ENCODE results near the gene CD160.
"Not testable (repeated sequence)": the region's sequence is repeated elsewhere in the genome, so short reads cannot be mapped to it uniquely, and the experiment has no call there.

The CD160 gene, protein sequence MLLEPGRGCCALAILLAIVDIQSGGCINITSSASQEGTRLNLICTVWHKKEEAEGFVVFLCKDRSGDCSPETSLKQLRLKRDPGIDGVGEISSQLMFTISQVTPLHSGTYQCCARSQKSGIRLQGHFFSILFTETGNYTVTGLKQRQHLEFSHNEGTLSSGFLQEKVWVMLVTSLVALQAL

DNA sequence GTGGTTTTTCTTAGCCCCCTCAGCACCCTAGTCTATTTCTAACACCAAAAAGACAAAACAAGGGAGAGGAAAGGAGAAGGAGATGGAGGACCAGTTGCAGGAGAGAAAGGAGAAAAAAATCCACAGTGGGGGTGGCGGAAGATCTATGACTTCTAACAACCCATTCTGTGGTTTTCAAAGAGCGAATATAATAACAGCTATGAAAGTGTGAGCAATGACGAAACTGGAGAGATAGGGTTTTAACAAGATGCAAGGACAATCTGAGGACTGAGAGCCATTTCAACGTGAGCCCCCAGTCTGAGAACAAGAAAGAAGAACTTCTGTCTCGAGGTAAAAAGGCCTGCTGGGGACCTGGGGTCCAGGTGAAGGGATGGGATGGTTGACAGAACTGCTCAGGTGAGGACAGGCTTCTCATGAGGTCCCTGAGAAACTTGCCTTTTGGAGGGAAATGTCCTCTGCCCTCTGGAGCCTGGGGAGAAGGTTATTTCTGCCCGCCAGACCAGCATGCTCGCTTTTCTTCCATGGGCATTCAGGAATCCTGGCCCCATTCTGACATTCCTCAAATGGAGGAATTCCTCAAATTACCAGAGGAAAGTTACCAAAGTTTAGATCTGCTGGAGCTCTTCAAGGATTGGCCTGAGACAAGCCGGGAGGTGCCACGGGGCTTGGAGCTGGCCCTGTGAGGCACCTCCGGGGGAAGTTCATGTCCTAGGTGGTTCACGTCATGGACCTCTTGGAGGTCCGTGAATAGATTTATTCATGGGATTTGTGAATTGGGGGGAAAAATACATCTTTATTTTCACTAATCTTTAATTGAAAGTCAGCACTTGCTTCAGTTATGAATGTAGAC is at the start of gene CD160:
CD160 (plus strand) TSS at position 270 of the 850 bp plus-strand sequence. CDS start 8,829 bp downstream, outside the sequence.
- no peaks in the 10 kb centered on the region for H3K36me3 ChIP-seq
- TF ChIP-seq, protein P1, sequence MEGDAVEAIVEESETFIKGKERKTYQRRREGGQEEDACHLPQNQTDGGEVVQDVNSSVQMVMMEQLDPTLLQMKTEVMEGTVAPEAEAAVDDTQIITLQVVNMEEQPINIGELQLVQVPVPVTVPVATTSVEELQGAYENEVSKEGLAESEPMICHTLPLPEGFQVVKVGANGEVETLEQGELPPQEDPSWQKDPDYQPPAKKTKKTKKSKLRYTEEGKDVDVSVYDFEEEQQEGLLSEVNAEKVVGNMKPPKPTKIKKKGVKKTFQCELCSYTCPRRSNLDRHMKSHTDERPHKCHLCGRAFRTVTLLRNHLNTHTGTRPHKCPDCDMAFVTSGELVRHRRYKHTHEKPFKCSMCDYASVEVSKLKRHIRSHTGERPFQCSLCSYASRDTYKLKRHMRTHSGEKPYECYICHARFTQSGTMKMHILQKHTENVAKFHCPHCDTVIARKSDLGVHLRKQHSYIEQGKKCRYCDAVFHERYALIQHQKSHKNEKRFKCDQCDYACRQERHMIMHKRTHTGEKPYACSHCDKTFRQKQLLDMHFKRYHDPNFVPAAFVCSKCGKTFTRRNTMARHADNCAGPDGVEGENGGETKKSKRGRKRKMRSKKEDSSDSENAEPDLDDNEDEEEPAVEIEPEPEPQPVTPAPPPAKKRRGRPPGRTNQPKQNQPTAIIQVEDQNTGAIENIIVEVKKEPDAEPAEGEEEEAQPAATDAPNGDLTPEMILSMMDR (IDR thresholded peaks at IDR 0.05), result no peak
- H3K27ac ChIP-seq, result no peak within 1 kb of the TSS
- H3K4me1 ChIP-seq, result peaks cover 0 to 16% (median 10%) of the 10 kb centered on the region in 4 donors
- no peak within 1 kb of the TSS for H3K4me3 ChIP-seq
- H3K27me3 ChIP-seq, result no peaks in the 10 kb centered on the region
- DNase-seq, result no peak
- intact Hi-C loops (cut with DNase I; ENCODE audit: low total_unique reads), result no loop called here
- no peaks in the 10 kb centered on the region for H3K9me3 ChIP-seq

DNA sequence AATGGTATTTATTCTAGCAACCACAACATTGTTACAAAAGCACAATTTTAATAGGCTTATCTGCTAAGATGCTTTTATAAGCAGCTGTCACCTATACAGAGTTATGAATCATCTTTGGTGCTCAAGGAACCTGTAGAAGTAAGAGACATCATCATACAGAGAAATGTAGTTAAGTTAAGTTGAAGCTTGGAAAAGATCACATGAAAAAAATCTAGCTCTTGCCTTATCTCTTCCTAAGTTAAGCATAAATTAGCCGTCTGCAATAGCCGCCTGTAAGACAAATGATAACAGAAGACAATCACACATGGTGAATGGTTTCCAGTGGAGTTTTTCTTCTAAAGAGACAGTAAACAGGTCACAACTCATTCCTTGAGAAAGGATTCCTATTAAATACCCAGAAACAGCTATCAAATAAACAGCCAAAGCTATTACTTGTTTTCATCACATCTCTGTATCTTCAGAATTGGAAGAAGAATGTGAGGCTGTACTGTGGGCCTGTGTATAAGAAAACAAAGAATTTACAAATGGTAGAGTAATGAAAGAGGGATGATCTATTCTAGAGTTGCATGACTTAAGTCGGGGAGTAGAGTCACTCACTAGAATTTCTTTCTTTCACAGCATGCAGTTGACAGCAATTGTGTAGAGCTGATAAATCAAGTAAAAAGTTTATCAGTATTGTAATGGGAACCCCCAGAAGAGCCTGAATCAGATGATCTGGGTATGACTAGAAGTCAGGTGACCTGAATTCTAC is 48.1 kb upstream of the CD160 start:
- H3K27ac ChIP-seq; H3K27me3 ChIP-seq; H3K9me3 ChIP-seq; DNase-seq; H3K36me3 ChIP-seq; H3K4me1 ChIP-seq; intact Hi-C loops (cut with DNase I; ENCODE audit: low total_unique reads); H3K4me3 ChIP-seq: not testable (repeated sequence)

DNA sequence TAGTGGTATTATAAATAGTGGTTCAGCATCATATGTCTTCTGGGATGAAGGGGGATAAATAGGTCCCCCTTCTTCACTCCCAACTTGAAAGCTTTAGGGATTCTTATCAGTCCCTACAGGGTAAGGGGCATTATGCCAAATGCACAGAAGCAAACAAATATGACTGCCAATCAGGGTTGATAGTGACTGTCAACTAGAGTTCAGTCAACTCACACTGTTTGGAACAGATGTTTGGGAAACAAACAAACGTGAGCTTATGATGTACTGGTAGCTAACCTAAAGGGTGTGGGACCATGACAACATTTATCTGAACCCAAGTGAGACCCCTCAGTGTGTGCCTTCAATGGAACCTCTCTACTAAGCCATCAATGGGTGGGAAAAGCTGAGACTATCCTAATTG is 46.1 kb upstream of the CD160 start:
- DNase-seq; H3K4me1 ChIP-seq; H3K27ac ChIP-seq; H3K4me3 ChIP-seq; H3K27me3 ChIP-seq; H3K9me3 ChIP-seq; intact Hi-C loops (cut with DNase I; ENCODE audit: low total_unique reads); H3K36me3 ChIP-seq: not testable (repeated sequence)

DNA sequence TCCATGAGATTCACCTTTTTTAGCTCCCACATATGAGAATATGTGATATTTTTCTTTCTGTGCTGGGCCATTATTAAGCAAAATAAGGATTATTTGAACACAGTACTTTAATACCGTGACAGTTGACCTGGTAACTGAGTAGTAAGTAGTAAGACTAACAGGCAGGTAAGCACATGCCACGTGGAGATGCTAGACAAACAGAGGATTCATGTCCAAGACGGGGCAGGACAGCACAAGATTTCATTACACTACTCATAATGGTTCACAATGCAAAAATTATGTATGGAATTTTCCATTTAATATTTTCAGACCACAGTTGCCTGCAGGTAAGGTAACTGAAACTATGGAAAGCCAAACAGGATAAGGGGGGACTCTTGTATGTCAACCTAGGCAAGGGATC is 34.4 kb upstream of the CD160 start:
- DNase-seq; H3K36me3 ChIP-seq; intact Hi-C loops (cut with DNase I; ENCODE audit: low total_unique reads); H3K27me3 ChIP-seq; H3K4me1 ChIP-seq; H3K4me3 ChIP-seq; H3K9me3 ChIP-seq; H3K27ac ChIP-seq: not testable (repeated sequence)

DNA sequence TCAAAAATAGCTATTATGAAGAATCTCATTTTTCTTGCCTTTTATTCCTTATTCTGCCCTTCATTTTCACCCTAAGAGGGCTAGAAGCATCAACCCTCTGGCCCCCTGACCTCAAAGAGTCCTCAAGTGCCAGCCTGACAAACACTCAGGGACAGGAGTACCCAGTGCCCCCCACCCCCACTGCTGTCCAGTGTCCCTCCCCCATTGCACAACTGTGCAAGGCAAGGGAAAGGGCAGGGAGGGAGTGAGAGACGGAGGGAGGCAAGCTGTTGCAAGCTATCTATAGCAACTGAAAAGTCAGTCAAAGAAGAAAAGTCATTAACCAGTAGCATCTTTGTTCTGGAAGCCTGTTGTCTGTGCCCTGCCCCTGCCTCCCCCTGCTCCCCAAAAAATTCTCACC is 33.2 kb upstream of the CD160 start:
- H3K9me3 ChIP-seq; H3K36me3 ChIP-seq; H3K27me3 ChIP-seq; H3K27ac ChIP-seq; DNase-seq; H3K4me3 ChIP-seq; intact Hi-C loops (cut with DNase I; ENCODE audit: low total_unique reads); H3K4me1 ChIP-seq: not testable (repeated sequence)

DNA sequence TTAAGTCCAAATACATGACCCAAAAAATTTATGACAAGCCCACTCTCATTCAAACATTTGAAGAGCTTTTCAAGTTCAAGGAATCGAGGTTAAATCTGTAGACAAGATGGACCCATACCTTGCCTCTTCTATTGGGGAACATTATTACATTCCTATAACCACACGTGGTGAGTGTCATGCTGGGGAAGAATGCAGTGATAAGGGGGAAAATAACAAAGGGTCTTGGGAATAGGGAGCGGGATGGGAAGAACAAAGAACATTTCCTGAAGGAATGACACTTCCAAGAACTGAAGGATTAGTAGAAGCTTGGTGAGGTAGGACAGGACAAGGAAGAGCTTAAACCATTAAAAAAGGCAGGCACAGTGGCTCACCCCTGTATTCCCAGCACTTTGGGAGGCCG is 31.0 kb upstream of the CD160 start:
- DNase-seq, result no peak
- intact Hi-C loops (cut with DNase I; ENCODE audit: low total_unique reads), result no loop called here
- H3K27ac ChIP-seq, result no peak overlapping the region
- TF ChIP-seq, protein P1 (IDR thresholded peaks at IDR 0.05), result no peak
- no peaks in the 10 kb centered on the region for H3K36me3 ChIP-seq
- H3K4me3 ChIP-seq, result no peak overlapping the region
- no peaks in the 10 kb centered on the region for H3K9me3 ChIP-seq
- H3K4me1 ChIP-seq, result peaks cover 0 to 5% (median 0%) of the 10 kb centered on the region in 4 donors
- no peaks in the 10 kb centered on the region for H3K27me3 ChIP-seq

DNA sequence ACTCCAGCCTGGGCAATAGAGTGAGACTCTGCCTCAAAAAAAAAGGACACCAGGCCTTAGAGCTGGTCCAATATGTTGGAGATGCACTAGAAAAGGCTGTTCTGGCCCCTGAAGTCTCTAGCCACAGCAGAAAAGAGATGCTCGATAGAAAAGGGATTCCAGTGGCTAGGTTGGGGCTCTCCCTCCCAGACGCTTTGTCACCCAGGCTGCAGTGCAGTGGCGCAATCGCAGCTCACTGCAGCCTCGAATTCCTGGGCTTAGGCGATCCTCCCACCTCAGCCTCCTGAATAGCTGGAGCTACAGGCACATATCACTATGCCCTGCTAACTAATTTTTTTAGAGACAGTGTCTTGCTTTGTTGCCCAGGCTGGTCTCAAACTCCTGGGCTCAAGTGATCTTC is 30.4 kb upstream of the CD160 start:
- Histone ChIP-seq H3K27ac (no peak overlapping the region), H3K36me3 (no peaks in the 10 kb centered on the region), H3K4me1 (peaks cover 0 to 5% (median 0%) of the 10 kb centered on the region in 4 donors), H3K27me3 (no peaks in the 10 kb centered on the region), H3K9me3 (no peaks in the 10 kb centered on the region), H3K4me3 (no peak overlapping the region)
- intact Hi-C loops (cut with DNase I; ENCODE audit: low total_unique reads), result no loop called here
- TF ChIP-seq, protein P1 (IDR thresholded peaks at IDR 0.05), result no peak
- DNase-seq, result no peak
